Brain pericyte (primary cell): Measurements from ENCODE around the gene PDZD4.

Source experiments
- DNase-seq: peaks from one replicate; pipeline ENCODE4 v3.0.0-alpha.2; 2012; ENCODE audit warnings: low read depth, low spot score

PDZD4 gene

GRCh38 chrX:153814591-153815315 lies 15.6 kb downstream of the PDZD4 start:
- DNase-seq, result no peak

- DNase-seq, result no peak
These were observed 17.2 kb downstream of the PDZD4 start for GRCh38 chrX:153813161-153813560.

GRCh38 chrX:153812220-153812619 lies 18.1 kb downstream of the PDZD4 start:
- no peak for DNase-seq

DNA sequence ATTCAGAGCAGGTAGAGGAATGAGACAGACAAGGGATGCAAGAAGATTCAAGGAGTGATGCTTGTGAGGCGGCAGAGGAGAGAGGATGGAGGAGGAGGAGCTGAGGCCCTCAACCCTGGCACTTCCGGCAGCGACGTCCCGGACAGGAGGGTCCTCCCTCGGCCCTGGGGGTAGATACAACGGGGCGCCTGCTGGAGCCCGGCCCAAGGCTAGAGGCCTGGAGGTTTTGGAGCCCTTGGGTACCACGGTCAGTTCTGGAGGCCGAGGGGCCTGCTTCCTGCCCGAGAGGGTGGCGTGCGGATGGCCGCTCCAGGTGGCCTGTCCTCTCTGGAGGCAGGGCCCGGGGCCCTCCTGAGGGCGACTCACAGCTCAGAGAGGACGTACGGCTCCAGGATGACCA lies 22.4 kb downstream of the PDZD4 start:
- DNase-seq, result no peak

DNA sequence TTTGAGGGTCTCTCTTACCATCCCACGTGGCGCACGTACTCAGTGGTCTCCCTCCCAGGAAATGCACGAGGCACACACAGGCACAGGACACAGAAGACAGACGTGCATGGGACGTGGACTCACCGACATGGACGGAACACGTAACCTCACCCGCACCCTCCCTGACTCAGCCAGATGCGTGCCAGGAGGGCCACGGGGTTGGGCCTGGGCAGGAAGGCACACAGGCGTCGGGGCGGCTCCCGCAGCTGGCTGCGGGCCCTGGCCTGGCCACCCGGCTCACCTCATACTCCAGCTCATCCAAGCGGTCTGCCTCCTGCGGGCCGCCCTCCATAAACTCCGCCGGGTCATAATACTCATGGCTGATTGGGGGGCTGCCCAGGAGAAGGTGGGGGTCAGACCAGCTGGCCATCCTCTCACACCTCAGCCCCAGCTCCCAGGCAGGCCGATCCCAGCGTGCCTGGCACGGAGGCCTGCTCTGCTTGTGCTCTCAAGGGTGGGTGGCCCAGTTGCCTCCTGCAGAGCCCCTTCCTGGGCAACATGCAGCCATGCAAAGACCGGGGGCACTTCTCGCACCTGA lies 23.3 kb downstream of the PDZD4 start:
- no peak for DNase-seq

GRCh38 chrX:153805436-153805835 lies 24.9 kb downstream of the PDZD4 start:
- no peak for DNase-seq

GRCh38 chrX:153804621-153805020 lies 25.7 kb downstream of the PDZD4 start:
- no peak for DNase-seq

- no peak for DNase-seq
These were observed 26.2 kb downstream of the PDZD4 start for GRCh38 chrX:153804100-153804595.

DNA sequence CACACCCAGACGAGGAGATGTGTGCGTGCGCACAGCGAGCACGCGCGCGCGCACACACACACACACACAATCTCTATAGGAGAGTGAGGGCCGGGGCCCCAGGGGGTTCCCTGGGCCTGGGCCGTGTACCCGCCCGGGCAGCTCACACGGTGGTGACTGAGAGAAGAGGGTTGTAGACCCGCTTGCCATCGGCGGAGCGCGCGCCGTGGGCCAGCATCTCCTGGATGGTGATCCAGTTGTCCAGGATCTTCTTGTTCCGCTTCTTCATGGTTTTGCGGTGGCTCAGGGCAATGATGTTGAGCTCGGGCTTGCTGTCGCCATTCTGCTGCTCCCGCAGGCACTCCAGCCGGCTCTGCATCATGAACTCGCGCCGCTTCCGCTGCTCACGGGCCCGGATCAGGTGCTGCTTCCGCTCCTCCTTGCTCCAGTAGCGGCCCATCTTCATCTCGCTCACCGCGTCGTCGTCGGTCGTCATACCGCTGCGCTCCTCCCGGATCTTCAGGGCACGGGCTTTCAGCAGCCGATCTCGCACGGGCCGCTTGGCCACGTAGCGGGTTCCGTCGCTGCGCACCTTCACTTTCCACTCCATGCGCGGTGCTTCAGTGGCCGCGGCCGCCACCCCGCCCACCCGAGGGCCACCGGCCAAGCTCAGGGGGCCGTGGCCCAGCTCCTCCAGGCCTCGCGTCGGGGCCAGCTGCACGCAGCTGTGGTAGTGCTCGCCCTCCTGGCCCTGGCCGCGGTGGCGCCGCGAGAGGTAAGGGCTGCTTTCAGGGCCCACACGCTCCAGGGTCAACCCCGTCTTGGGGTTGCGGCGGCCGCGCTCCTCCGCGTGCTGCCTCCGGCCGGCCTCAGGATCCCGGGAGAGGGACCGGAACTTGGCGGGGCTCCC lies 26.9 kb downstream of the PDZD4 start:
- no peak for DNase-seq

- DNase-seq, result no peak
These were observed 27.8 kb downstream of the PDZD4 start for GRCh38 chrX:153802513-153803045.

DNA sequence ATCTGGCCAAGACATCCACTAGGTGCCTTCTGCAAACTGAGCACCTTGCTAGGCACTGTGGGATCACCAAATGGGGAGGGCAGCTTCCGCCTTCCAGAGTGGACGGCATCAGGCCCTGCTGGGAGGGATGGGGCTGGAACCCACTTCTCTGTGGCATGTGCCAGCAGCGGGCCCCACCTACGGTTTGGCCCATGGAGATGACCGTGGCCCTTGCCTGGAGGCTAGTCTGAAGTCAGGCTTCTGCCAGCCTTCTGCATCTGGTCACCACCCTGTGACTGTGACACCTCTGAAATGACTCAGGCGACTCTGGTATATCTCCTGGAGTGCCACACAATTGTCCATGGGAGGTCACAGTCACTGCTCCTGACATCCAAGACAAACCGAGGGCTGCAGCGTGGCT lies 28.7 kb downstream of the PDZD4 start:
- DNase-seq, result no peak

- no peak for DNase-seq
These were observed 29.6 kb downstream of the PDZD4 start for GRCh38 chrX:153800746-153801145.

- no peak for DNase-seq
These were observed 30.1 kb downstream of the PDZD4 start for GRCh38 chrX:153800177-153800722.

DNA sequence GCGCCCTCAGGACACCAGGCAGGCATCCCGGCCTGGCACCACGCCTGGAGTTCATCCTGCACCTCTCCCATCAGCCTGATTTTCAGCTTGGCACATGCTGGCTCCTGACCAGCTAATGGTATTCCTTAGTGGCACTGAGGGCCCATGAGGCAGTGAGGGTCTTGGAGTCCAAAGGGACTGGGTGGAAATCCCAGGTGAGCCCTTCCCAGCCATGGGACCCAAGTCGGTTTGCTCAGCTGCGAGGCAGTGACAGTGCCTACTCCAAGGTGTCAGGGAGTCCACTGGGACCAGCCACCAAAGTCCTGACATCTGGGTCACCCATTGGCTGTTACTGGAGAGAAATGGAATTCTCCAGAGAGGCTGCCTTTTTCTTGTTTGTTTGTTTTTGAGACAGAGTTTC lies 31.0 kb downstream of the PDZD4 start:
- no peak for DNase-seq

- no peak for DNase-seq
These were observed 32.8 kb downstream of the PDZD4 start for GRCh38 chrX:153797415-153798015.

DNA sequence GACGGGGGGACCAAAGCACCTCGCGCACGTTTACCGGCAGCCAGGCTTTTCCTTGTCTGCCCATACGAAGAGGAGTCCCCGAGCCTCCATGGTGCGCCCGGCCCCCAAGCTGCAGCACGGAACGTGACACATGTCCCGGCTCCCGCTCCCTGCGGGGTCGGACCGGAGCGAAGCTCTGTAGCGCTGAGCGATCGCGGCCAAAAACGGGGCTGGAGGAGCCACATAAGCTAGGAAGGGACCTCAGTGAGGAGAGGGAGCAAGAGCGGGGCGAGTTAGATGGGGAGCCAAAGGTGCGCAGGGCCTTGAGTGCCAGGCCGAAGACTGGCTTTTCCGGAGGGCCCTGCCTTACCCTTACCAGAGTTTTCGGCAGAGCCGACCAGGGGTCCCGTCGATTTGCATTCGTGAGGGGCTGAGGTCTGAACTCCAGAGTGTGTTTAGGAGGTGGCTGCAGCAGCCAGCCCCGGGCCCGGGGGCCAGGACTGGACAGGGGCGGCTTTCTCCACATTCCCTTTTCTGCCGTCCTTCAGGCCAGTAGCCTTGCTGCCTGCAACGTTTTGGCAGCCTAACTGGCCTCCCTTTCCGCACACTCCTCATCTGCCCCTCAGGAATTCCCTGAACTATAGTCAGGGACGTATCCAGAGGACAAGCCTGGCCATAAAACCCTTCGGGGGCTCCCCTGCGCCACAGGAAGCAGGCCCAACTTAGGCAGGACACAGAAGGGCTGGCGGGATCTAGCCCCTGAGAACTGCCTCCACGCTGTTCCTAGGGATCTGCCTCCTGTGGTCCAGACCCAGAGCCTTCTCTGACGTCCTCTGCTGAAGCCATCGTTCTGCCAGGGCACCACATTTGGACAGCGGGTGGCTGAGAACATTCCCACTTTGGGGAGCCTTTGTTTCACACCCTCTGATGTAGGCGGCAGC lies 35.2 kb downstream of the PDZD4 start:
- no peak for DNase-seq

GRCh38 chrX:153794018-153794896 lies 36.1 kb downstream of the PDZD4 start, which contains the start of the genes IDH3G and SSR4:
IDH3G (minus strand) TSS chrX:153794375; CDS start chrX:153794326, 49 bp downstream.
SSR4 (plus strand) TSS chrX:153794668; CDS start chrX:153794688, 20 bp downstream.
- peak; percentile 89 for DNase-seq

DNA sequence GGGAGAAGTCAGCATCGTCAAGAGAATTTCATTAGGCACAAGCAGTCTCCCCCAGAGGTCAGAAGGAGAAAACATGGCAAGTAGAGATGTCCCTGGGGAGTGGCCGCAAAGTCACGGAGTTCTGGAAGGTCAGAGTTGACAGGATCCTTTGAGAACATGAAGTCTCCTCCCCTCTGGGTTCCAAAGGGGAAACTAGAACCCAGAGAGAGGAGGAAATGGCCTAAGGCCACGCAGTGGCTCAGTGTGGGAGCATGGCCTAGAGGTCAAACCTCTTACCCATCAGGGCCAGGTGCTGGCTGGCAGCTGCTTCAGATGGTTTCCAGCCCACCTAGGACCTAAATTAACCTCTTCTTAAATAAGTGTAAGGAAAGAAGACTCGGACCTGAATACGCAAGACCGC lies 37.1 kb downstream of the PDZD4 start:
- DNase-seq, result no peak

DNA sequence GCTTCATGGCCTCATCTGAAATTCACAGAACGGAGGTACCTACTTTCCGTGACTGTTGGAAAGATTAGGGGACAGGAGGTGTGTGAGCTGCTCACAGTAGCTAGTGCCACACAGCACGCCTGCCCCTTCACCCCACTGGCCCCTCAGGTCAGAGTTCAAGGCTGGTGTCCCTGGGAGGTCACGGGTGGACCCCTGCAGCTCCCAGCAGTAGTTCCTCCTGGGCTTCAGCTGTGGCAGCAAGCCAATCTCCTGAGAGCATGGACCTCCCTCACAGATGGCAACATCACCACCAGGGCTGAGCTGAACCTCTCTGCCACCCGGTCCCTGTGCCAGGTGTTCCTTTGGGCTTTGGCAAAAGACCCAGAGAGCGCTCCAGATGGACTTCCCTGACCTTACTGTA lies 38.0 kb downstream of the PDZD4 start:
- DNase-seq, result no peak
